ENCODE data around the gene ALX4. TPM values are rescaled to one million over a fixed set of nuclear protein-coding genes. Genes with fewer than 3 reads are reported as not detected.

Gene ALX4
- total RNA-seq, 1 donor from 2014 or later: not detected

GRCh38 chr11:44325698-44326097 lies 15.8 kb upstream of the ALX4 start:
- H3K27ac ChIP-seq: no peak overlapping the region
- H3K4me3 ChIP-seq: no peak overlapping the region
- no peak overlapping the region for H2AFZ ChIP-seq (replicated peaks)
- H3K9ac ChIP-seq: no peak overlapping the region
- no peak overlapping the region for H3K4me3 Mint-ChIP-seq
- peaks cover 35% of the 10 kb centered on the region for H4K20me1 ChIP-seq (ENCODE audit: low read depth)
- H3K36me3 ChIP-seq: no peaks in the 10 kb centered on the region
- no peaks in the 10 kb centered on the region for H3K9me3 ChIP-seq (ENCODE audit: low read depth)
- no peak overlapping the region for H3K27ac Mint-ChIP-seq
- H3K36me3 Mint-ChIP-seq: no peaks in the 10 kb centered on the region
- no peaks in the 10 kb centered on the region for H3F3A ChIP-seq (ENCODE audit: low read depth)
- H3K9me3 Mint-ChIP-seq: no peaks in the 10 kb centered on the region
- H3K79me2 ChIP-seq (ENCODE audit: low read depth): no peaks in the 10 kb centered on the region
- H3K27me3 Mint-ChIP-seq (ENCODE audit: insufficient read depth, low read depth): peaks cover 58% of the 10 kb centered on the region
- TF ChIP-seq EZH2 (IDR thresholded peaks at IDR 0.05) (no peak), CTCF (IDR thresholded peaks at IDR 0.05) (no peak), EZH2phosphoT487 (IDR thresholded peaks at IDR 0.05) (no peak)
- H3K4me1 Mint-ChIP-seq: peaks cover 16% of the 10 kb centered on the region
- H3K4me1 ChIP-seq: no peaks in the 10 kb centered on the region
- no peak for DNase-seq (ENCODE audit: low spot score)
- no peak overlapping the region for H3K4me2 ChIP-seq
- peaks cover 100% of the 10 kb centered on the region for H3K27me3 ChIP-seq

GRCh38 chr11:44324749-44325525 lies 15.0 kb upstream of the ALX4 start:
- no peaks in the 10 kb centered on the region for H3K9me3 ChIP-seq (ENCODE audit: low read depth)
- peaks cover 100% of the 10 kb centered on the region for H3K27me3 ChIP-seq
- H3K4me1 Mint-ChIP-seq: peaks cover 22% of the 10 kb centered on the region
- no peak overlapping the region for H3K27ac ChIP-seq
- TF ChIP-seq EZH2phosphoT487 (IDR thresholded peaks at IDR 0.05) (peak; percentile 37), CTCF (IDR thresholded peaks at IDR 0.05) (no peak), EZH2 (IDR thresholded peaks at IDR 0.05) (peak; percentile 23)
- H3K4me3 ChIP-seq: no peak overlapping the region
- no peak overlapping the region for H3K4me3 Mint-ChIP-seq
- no peaks in the 10 kb centered on the region for H3K36me3 ChIP-seq
- H3K79me2 ChIP-seq (ENCODE audit: low read depth): no peaks in the 10 kb centered on the region
- H3K9me3 Mint-ChIP-seq: no peaks in the 10 kb centered on the region
- no peak overlapping the region for H3K9ac ChIP-seq
- H3K4me2 ChIP-seq: no peak overlapping the region
- no peaks in the 10 kb centered on the region for H3K36me3 Mint-ChIP-seq
- no peak for DNase-seq (ENCODE audit: low spot score)
- H3K27ac Mint-ChIP-seq: no peak overlapping the region
- no peak overlapping the region for H2AFZ ChIP-seq (replicated peaks)
- H3F3A ChIP-seq (ENCODE audit: low read depth): no peaks in the 10 kb centered on the region
- peaks cover 42% of the 10 kb centered on the region for H4K20me1 ChIP-seq (ENCODE audit: low read depth)
- H3K27me3 Mint-ChIP-seq (ENCODE audit: insufficient read depth, low read depth): peaks cover 66% of the 10 kb centered on the region
- peaks cover under 1% of the 10 kb centered on the region for H3K4me1 ChIP-seq

GRCh38 chr11:44324222-44324621 lies 14.3 kb upstream of the ALX4 start:
- H3K36me3 ChIP-seq: no peaks in the 10 kb centered on the region
- H3K9me3 Mint-ChIP-seq: no peaks in the 10 kb centered on the region
- H4K20me1 ChIP-seq (ENCODE audit: low read depth): peaks cover 49% of the 10 kb centered on the region
- peaks cover 7% of the 10 kb centered on the region for H3K4me1 ChIP-seq
- H3K27ac Mint-ChIP-seq: no peak overlapping the region
- H3K36me3 Mint-ChIP-seq: no peaks in the 10 kb centered on the region
- peaks cover 26% of the 10 kb centered on the region for H3K4me1 Mint-ChIP-seq
- no peaks in the 10 kb centered on the region for H3F3A ChIP-seq (ENCODE audit: low read depth)
- H3K9ac ChIP-seq: no peak overlapping the region
- H3K4me3 Mint-ChIP-seq: no peak overlapping the region
- no peak overlapping the region for H2AFZ ChIP-seq (replicated peaks)
- H3K4me3 ChIP-seq: no peak overlapping the region
- TF ChIP-seq EZH2 (IDR thresholded peaks at IDR 0.05): no peak
- TF ChIP-seq CTCF (IDR thresholded peaks at IDR 0.05): no peak
- TF ChIP-seq EZH2phosphoT487 (IDR thresholded peaks at IDR 0.05): peak; percentile 50
- no peak overlapping the region for H3K27ac ChIP-seq
- no peak for DNase-seq (ENCODE audit: low spot score)
- peaks cover 100% of the 10 kb centered on the region for H3K27me3 ChIP-seq
- H3K79me2 ChIP-seq (ENCODE audit: low read depth): no peaks in the 10 kb centered on the region
- H3K4me2 ChIP-seq: no peak overlapping the region
- no peaks in the 10 kb centered on the region for H3K9me3 ChIP-seq (ENCODE audit: low read depth)
- H3K27me3 Mint-ChIP-seq (ENCODE audit: insufficient read depth, low read depth): peaks cover 72% of the 10 kb centered on the region

All from neural progenitor cell (in vitro differentiated cells).